NCI-H345 treated with DMSO at 0.1 percent for 48 hours (cell line): ENCODE results near the gene PPIE.
"Not testable (repeated sequence)": the region's sequence is repeated elsewhere in the genome, so short reads cannot be mapped to it uniquely, and the experiment has no call there.

Experiments used
- DNase-seq: peaks from one replicate; lab custom pipeline; 2025; ENCODE audit not compliant: unreplicated experiment; lab: John Stamatoyannopoulos, UW

The PPIE gene

DNA sequence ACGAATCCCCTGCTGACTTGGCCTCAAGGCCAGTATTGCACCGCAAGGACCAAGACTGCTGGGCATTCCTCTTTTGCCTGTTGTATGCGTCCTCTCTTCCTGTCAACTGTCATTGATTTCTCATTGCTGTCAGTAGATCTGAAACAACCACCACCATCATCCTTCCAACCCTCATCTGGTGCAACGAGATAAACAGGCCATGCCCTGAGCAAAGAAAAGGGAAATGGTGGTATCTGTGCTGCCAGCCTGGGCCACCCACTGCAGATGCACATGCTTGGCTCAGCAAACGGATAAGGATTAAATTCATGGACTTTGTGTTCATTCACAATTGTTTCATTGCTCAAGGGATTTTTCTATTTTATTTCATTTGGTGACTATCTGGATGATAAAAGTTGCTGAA is 18.8 kb downstream of the PPIE start:
- no peak for DNase-seq

DNA sequence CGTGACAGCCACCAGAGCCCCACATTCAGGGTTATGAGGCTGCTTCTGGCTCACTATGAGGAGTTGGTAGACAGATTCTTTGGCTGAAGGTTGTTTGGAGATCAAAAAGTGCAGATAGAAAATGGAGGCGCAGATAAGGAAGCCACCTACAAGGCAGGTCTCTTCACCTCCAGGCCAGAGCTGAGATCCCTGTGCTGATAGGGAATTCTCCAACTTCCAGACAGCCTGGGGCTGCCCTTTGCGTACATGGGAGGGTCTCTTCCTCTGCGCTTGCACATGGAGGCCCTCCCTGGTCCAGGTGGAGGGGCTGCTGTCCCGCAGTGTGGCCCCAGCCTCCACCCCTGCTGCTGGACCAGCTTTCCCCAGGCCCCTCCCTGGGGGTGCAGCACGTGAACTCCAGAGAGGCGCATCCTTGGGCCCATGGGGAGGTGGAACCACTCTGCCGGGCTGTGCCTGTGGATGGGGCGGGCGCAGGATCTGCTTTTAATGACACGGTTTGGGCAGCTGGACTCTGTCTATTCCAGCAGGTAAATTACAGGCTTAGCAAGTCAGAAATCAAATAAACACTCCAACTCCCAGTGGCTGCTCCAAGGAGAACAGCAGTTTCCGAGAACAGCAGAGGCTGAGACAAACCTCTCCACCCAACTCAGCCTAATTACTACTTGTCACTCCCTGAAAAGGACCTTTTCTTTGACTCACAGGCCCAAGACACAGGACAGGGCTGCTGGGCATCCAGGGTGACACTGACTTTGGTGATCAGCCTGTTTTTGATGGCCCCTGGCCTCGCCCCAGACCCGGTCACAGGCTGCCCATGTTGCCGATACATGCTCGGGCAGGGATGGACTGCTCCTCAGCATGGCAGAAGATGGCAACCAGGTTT is 20.1 kb downstream of the PPIE start:
- DNase-seq: no peak

DNA sequence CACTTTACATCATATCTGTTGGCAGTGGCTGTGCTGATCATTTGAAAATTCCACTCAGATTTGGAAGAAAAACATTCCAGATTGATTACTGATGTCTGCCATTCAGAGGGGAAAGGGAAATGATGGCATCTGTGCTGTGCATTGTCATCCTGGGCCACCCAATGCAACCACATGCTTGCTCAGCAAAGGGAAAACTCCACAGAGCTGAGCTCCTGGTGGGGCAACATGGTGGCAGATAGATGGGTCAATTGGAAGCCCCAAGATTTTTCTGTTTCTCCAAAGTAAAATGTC is 20.7 kb downstream of the PPIE start:
- DNase-seq: no peak

DNA sequence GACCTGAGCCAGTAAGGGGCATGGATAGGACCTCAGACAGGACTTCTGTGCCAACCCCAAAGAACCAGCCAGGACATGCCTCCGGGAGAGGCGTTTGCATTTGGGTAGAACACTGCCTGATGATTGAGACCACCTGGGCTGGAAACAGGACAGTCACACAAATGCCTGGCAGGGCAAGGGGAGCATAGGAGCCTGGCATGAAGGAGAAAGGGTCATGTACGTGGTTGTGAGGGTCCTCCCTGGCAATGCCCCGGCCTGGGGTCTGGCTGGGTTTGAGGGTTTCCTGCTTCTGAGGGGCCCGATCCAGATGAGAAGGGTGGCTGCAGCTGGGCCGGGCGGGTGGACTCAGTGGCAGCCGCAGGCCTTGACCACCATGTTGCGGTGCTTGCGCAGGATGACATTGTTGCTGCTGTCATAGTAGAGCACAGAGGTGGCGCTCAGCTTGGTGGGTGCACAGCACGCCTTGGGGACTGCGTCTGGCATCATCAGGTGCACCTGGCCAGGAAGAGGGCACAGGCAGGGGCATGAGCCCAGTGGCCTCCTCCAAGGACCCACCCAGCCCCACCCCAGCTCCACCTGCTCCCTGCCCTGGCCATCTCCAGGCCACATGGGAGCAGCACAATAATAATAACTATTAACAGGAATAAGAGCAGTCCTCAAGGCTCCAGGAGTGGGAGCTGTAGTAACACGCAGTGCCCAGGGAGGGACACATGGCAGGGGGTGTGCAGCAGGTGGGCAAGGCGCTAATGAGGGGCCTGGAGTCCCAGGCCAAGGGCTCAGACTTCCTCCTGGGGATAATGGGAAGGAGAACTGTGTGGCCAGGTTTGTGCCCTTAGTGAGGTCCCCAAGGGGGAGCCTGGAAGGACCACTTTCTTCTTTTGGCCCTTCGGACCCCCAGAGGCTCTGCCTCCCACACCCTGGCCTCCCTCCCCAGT is 21.7 kb downstream of the PPIE start:
- no peak for DNase-seq

DNA sequence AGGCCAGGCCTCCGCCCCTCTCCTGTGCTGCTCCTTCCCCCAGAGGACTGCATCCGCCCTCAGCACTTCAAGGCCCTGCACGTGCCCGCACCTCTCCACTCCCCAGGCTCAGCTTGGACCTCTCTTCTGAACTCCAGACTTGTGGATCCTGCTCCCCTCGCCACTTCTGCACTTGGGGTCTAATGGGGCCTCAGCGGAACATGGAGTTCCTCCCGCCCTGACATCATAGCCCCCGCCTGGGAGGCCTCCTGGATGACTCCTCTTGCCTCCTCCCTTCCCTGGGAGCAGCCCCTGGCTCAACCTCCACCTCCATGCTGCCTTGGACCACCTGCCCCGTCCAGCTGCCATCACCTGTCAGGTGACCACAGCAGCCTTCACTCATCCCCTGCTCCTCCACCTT is 22.3 kb downstream of the PPIE start:
- no peak for DNase-seq

DNA sequence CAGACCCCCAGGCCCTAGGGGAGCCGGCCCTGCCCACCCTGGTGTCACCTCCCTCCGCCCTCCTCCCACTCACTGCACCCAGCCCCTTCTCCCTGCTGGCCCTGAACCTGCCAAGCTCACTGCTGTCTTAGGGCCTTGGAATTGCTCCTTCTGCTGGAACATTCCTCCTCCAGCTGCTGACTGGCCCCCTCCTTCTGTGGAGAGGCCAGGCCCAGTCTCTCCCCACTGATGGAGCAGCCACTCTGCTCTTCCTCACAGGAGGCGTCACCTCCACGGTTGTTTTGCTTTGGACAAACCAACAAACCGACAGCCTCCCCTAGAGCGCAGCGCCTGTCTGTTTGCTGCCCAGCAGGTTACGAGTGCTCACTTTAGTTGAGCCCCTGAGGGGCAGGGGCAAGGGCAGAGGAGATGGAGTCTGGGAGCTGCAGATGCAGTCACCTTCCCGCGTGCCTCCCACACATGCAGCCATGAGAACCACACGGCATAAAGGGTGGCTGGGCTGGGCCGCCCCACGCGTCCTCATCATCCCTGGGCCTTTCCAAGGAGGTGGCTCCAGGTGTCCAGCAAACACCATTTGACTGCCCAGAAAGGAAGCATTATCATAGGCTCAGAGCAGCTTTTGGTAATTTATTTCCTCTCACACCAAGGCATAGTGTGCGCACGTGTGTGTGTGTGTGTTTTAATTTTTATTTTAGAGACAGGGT is 23.0 kb downstream of the PPIE start:
- peak; percentile 6 for DNase-seq

DNA sequence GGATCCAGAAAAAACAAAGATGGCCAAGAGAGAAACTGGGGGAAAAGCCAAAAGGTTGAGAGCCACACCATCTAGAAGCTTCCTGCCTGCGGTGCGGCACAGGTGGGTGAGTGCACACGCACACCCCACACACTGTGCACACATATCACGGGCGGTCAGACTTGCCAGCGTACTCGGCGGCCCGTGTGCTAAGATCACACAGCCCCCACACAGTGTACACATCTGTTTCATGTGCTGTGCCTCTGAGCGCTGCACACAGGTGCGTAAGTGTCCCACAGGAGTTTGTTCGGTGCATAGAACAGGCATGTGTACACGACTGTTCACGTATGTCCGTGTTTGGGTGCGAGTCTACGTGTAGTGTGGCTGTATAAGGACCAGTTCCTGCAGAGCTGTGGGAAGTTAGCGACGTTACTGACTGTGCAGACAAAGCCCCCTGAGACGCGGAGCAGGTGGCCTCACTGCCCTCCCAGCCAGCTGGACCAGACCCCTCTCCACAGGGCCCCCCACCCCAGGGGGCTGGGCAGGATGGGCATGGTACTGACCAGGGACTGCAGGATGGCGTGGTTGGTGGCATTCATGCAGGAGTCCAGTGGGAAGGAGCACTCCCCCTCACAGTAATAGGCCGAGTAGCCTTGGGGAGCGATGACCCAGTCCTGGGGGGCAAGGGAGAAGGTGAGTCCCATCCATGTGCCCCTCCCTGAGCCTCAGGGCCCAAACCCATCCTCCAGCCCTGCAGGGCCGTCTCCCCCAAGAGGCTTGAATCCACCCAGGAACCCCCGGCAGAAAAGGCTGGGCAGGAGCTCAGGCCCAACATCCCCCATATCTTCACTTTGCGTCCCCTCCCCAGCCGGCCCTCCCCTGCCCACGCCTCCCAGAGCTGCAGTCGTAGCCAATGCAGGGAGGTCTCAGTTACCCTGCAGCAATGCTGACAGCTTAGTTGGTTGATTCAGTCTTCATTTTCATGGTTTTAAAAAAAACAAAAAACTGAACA is 24.2 kb downstream of the PPIE start:
- no peak for DNase-seq

DNA sequence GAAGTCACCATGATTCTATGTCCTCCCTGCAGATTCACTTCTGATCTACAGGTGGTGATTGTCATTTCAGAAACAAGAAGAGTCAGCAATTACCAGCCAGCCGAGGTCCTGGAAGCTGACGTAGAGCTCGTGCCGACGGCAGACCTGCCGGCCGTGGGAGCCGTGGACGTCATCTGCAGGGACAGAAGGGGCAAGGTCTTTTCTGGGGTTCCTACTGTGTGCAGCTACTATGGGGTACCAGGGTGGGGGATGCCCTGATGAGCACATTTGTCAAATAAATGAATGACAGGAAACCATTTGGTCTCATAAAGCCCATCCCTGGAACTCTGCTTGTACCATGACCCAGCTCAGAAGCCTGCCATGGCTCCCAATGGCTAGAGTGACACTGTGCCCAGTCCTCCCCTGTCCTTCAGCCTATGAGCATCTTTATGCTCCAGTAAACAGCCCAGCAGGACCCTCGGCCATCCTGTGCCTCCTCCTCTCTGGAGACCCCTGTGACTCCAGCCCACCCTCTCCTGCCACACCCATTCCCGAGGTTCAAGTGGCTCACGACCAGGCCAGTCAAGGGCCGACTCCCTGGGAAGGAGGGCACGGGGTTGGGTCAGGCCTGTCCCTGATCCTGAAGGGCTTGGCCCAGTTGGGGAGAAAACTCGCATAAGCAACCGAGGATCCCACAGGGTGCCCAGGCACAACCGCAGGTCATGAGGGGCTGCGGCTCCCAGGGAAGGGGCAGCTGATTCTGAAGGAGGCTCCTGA is 25.1 kb downstream of the PPIE start:
- DNase-seq: not testable (repeated sequence)

DNA sequence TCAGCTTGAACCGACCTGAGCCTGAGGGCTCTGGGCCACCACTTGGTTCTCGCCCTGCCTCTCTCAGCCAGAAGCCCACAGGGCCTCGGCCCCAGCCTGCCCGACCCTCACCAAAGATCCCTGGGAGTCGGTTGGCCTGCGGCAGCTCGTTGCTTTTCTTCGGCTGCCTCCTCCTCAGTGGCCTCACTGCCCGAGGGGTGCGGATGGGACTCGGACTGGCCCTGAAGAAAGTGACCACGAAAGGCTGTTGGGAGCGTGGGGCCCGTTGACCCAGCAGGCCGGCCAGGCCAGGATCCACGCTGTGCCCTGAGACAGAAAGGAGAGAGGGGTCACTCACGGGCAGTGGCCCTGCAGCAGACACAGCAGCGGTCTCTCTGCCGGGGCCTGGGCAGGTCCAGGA is 25.8 kb downstream of the PPIE start:
- DNase-seq: not testable (repeated sequence)

DNA sequence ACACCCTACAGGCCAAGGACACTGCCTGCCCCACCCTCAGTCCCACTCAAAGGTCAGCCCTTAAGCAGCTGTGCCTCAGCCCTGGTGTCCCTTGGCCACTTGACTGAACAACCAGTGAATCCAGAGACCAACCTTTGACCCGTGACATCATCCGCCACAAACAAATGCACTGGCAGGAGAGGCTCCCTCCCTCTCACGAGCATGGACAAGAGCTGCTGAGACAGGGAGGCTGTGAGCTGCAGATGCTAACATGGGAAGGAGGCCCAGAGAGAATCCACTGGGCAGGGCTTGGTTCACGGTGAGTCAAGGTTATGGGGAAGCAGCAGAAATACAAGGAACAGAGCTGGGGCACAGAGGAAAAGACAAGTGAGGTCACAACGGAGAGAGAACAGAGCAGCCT is 27.8 kb downstream of the PPIE start:
- not testable (repeated sequence) for DNase-seq

DNA sequence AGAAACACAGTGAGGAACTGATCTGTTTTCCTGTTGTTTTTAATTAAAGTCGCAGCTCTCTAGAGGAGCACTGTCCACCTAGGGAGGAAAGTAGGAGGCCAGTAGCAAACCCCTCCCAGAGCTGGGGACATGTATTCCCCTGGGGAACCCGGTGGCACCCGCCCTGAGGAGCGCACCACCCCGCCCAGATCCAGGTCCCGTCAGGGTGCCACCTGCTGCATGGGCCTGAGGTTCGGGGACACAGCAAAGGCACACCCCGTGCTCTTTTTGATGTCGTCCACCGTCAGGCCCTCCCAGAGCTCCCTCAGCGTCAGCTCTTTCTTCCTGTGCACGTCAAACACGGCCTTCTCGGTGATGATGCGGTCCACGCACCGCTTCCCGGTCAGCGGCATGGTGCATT is 30.8 kb downstream of the PPIE start:
- DNase-seq: not testable (repeated sequence)

DNA sequence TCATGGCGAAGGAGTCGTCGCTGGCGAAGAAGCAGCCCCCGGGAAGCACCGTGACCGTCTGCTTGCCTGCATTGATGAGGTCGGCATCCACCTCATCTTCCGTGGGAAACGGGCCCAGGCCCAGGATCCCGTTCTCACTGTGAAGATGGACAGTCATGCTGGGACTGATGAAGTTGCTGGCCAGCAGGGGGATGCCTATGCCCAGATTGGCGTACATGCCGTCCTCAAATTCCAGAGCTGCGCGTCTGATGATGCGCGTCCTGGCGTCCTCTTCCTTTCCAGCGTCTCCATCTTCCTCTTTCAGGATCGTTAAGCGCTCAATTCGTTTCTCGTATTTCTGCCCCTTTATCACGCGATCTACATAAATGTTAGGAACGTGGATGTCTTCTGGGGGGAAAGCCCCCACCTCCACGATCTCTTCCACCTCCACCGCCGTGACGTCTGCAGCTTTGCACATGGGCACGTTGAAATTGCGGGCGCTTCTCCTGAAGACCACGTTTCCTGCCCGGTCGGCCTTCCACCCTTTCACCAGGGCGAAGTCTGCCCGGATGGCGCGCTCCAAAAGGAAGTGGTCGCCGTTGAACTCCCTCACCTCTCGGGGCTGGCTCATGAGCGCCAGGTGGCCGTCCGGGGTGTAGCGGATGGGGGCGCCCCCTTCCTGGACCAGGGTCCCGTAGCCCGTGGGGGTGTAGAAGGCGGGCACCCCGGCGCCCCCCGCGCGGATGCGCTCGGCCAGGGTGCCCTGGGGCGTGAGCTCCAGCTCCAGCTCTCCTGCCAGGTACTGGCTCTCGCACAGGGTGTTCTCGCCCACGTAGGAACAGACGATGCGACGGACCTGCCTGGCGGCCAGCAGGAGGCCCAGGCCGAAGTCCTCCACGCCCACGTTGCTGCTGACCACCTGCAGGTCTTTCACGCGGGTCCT is 31.7 kb downstream of the PPIE start:
- DNase-seq: not testable (repeated sequence)

DNA sequence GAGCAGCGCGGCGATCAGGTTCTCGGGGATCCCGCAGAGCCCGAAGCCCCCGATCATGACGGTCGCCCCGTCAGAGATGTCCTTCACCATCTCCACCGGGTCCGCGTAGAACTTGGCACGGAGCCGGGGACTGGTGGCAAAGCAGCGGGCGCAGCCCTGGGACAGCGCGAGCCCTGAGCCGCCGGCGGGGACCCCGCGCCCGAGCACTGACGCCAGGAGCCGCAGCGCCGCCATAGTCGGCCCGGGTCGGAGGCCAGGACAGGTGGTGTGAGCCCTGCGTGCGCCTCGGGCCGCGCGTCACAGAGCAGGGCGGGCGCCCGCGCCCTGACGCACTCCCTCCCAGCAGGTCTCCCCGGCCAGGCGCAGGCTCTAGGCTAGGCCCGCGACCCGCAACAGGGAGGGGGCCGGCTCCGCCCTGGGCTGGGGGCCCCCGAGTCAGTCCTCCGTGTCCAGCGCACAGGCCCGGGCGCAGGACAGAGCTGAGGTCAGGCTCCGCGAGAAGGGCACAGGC is 32.4 kb downstream of the PPIE start, which contains the start of gene OXCT2:
Gene OXCT2, minus strand, starts transcription at position 327 of the 511 bp plus-strand sequence. Its CDS starts 93 bp downstream, at position 234.
- DNase-seq: not testable (repeated sequence)

DNA sequence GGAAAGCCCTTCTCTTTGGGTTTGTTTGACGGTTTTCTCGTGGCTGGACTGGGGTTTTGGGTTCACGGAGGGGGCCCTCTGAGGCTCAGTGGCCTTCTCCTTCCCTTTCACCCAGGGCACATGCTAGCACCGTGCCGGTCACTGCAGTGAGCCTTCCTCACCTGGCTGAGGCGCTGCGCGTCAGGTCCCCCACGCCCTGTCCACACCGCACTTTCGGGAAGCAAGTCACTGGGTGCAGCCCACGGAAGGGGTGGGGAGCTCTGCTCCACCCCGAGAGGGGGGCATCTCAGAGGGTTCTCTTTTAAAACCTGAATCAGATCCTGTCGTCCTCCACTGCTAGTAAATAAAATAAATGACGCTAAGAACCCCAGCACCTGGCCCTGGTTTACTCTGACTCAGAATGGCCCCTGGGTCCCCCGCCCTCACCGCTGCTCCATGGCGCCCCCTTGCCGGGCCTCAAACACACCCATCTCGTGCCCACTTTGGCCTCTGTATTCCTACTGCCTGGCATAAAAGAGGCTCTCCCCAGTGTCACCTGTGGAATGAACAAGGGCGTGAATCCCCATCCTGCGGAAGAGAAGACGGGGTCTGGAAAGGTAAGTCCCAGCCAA is 34.8 kb downstream of the PPIE start:
- not testable (repeated sequence) for DNase-seq

DNA sequence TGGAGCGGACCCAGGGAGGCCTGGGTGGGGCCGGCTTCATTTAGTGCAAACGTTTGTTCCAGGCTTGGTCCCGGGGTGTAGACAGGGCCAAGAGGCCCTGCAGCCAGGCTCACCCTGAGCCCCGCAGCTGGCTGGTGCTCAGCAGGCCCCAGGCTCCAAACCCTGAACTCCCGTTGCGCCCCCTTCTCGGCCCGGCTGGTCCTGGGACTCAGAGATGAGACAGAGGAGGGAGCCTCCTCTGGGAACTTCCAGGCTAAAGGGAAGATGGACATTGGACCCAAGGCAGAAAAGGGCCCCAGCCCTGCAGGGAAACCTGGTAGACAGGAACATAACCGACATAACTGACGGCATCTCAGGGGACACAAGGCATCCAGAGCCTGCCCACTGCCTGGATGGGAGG is 36.5 kb downstream of the PPIE start:
- DNase-seq: not testable (repeated sequence)

DNA sequence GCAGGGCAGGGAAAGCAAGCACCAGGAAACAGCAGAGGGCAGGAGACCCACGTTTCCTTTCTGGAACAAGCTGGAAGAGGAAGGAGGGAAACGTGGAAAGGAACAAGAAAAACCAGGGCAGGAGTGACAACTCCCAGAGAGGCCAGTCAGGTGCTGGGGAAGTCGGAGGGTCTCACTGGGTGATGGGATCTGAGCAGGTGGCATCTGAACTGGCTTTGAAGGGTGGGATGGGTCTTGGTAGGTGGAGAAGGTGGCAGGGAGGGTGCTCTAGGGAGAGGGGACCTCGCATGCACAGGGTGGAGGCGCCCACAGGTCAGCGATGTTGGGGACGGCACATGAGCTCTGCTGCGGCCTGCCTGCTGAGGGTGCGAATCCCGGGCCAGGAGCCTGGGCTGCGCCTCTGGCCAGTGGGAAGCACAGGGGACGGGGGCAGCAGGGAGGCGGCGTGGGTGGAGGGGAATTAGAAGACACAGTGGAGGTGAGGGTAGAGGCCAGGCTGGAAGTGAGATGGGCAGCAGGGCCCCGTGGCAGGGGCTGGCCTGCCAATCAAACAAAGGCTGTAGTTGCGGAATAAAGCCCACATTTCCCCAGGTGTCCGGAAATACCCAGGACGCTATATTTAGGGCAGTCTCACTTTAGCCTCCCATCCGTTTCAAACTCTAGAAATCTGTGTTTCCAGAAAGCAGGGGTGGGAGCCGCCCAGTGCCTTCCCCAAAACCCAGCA is 37.2 kb downstream of the PPIE start:
- DNase-seq: not testable (repeated sequence)

DNA sequence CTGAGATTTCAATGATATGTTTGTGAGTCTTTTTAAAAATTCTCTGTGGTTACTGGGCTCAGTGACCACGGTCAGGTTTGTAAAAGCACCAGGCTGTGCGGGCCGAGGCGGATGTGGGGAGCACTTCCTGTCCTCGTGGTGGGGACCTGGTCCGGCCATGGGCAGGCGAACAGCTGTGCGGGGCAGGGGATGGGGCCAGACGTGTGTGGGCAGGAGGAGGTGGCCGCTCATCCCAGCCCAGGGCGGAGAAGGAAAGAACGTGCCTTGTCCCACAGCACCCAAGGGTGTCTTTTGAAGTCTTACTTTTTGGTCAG is 37.7 kb downstream of the PPIE start:
- DNase-seq: no peak
